ENCODE measurements around the gene PIH1D1.

DNA sequence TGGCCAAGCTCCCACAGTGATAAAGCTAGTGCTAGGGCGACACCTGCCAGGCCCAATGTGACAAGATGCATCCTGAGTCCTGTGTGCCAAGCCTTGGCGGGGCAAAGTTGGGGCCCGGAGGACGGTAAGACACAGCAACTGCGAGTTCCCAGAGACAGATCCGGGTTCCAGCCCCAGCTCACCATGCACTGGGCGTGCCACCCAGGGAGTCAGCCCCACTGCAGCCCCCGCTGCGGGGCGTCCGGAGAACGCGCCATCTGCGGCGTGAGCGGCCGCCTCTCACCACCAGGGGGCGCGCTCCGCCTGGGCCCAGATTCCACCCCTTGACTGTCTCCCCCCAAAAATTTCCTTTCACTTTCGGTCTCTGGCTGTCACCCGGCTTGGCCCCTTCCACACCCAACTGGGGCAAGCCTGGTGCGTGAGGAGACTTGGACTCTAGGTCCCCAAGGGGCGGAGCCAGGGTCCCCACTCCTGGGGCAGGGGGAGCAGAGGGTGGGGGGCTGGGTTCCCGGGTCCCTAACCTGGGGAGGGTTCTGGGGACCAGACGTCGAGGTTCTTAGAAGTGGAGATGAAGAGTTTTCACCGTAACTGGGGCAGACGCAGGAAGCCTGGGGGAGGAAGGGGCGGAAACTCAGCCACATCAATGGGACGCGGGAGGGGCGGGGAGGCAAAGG, 22.4 kb upstream of the PIH1D1 start, which contains the start of gene FLT3LG:
- TF ChIP-seq POLR2A (IDR thresholded peaks at IDR 0.05; ENCODE audit: low read depth, low read length) (no peak), POLR2AphosphoS5 (IDR thresholded peaks at IDR 0.05; ENCODE audit: low read depth, low read length) (no peak)
